ENCODE measurements around the gene FBXO2.

Gene FBXO2

DNA sequence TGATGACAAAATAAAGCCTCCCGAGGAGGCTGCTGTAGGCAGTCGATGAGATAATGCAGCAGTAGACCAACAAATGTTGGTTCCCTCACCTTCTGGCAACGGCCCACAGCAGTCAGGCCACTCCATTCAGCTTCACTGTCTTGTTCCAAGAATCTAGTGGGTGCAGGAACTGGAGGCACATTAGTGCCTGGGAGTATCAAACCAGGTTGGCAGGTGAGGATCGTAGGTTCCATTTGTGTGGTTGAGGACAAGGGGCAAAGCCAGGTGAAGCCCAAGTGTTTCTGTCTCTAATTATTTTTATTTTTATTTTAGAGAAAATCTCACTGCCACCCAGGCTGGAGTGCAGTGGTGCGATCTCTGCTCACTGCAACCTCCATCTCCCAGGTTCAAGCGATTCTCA lies 13.3 kb downstream of the FBXO2 start:
- no peak for TF ChIP-seq GATA3 (IDR thresholded peaks at IDR 0.05; ENCODE audit: low read depth, low read length)
- no peak for TF ChIP-seq GATA2 (IDR thresholded peaks at IDR 0.05; ENCODE audit: low read depth, low read length)

DNA sequence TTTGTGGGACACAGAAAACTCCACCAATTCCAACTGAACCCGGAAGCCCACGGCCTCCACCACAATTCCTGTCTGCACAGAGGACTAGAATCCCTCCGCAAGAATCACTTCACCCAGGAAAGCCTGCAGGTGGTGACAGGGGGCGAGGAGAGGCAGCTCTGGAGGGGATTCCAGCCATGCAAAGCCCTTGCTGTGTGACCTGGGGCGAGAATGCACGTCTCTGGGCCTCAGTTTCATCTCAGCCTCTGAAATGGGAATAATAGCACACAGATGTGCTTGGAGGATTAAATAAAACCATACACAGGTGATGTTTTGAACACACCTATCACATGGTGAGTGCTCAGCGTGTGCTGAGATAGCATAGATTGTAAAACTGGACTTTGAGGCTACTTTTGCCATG lies 14.1 kb downstream of the FBXO2 start:
- TF ChIP-seq GATA2 (IDR thresholded peaks at IDR 0.05; ENCODE audit: low read depth, low read length): no peak
- TF ChIP-seq GATA3 (IDR thresholded peaks at IDR 0.05; ENCODE audit: low read depth, low read length): no peak

DNA sequence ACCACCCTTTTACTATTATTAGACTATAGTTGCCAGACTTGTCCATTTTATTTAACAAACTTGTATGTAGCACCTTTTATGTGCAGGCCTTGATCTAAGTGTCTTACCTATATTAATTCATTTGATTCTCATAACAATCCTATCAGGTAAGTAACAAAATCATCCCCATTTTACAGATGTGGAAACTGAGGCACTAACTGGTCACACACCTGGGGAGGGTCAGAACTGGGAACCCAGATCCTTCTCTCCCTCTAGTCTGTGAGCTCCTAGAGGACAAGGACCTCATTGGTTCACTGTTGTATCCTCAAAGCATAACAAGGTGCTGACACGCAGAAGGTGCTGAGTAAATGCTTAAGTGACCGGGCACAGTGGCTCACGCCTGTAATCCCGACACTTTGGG lies 14.9 kb downstream of the FBXO2 start:
- TF ChIP-seq GATA3 (IDR thresholded peaks at IDR 0.05; ENCODE audit: low read depth, low read length) (no peak), GATA2 (IDR thresholded peaks at IDR 0.05; ENCODE audit: low read depth, low read length) (no peak)

DNA sequence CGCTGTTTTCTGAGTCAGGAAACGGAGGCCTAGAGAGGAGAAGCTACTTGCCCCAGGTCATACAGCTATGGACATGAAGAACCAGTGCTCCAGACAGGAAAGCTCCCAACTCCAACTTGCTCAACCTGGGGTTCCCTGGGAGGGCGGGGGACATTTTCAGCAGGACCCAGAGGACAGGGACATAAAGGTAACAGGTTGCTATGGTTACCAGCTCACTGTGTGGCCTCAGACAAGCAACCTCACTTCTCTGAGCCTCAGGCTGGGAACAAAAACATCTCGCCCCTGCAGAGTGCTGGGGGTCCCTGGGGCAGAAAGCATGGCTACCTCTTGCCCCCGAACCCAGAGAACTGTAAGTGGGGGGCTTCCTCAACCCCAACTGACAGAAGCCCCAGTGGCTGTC lies 16.1 kb downstream of the FBXO2 start:
- no peak for TF ChIP-seq GATA3 (IDR thresholded peaks at IDR 0.05; ENCODE audit: low read depth, low read length)
- no peak for TF ChIP-seq GATA2 (IDR thresholded peaks at IDR 0.05; ENCODE audit: low read depth, low read length)

DNA sequence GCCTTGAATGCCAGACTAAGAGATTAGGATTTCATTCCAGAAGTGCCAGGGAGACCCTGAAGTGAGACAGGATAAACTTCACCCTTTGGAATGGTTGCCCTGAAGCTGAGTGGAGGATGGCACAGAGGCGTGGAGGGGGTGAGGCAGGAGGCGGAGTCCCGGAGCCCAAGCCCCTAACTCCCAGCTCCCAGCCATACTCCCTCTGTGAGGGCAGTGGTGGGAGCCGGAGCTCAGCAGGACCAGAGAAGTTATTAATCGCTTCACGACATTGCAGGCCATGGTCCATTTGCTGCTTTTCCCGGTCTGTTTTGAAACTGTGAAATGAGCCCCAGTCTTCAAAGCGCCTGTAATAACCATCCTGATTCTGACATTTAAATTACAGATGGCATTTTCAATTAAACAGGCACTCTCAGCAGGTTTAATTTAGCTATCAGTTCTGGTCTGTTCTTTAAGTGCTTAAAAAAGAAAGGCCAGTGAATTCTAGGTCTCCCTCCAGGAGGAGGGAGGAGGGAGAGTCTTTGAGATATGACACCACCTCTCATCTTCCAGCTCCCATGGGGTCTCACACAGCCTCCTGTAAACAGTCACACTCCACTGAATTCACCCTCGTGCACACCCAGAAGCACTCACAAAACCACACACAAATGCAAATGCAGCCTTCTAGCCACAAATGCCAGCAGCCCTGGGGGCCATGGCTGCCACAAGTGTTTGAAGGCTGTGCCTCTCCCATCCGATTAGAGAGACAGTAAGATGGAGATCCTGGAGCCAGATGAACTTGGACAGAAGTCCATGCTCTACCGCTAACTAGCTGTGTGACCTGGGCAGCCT lies 19.6 kb downstream of the FBXO2 start:
- no peak for TF ChIP-seq GATA3 (IDR thresholded peaks at IDR 0.05; ENCODE audit: low read depth, low read length)
- TF ChIP-seq GATA2 (IDR thresholded peaks at IDR 0.05; ENCODE audit: low read depth, low read length): no peak

DNA sequence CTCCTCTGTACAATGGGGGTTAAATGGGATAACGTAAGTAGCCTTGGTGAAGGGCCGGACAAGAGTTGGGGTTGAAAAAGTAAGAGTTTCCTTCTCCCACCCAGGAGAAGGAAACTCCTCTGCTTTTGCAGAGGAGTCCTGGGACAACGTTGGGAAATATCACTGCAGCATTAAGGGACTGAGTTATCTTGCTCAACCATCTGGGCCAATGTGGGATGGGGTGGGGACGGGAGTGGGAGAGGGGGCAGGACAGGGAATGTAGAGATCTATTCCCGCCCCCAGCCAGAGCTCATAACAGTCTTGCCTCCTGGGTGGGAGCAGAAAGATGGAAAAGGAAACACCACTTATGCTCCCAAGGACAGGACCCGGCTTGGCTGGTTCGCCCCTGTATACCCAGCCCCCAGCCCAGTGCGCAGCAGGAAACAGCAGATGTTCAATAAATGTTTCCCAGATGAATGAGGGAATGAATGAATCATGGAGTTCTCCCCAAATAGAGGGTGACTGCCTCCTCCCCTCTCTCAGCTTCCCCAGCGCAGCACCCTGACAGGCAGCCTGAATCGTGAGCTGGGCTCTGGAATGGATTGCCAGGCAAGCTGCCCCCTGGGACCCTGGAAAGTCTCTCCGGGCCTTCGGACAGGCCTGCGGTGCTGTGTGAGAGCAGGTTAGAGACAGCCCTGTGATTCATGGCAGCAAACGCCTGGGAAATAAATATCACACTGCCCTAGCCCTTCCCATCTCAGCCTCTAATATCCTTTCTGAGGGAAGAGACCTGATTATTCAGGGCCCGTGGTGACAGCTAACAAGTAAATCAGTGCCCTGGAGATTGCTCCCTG lies 24.8 kb downstream of the FBXO2 start:
- TF ChIP-seq GATA3 (IDR thresholded peaks at IDR 0.05; ENCODE audit: low read depth, low read length) (no peak), GATA2 (IDR thresholded peaks at IDR 0.05; ENCODE audit: low read depth, low read length) (peak; percentile 60)

DNA sequence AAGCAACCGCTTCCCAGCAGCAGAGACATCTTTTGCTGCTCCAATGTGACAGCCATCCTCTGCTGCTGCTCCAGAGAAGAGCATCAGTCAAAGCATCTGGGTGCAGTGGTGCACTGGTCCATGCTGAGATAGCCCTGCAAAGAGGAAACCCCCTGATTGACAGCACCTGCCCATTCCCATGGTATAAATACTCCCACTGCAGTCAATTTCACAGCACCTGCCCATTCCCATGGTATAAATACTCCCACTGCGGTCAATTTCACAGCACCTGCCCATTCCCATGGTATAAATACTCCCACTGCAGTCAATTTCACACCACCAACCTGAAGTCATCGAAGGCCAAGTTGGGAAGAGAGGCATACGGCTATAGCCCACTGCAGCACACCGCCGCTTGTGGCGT lies 25.5 kb downstream of the FBXO2 start:
- TF ChIP-seq GATA2 (IDR thresholded peaks at IDR 0.05; ENCODE audit: low read depth, low read length) (no peak), GATA3 (IDR thresholded peaks at IDR 0.05; ENCODE audit: low read depth, low read length) (no peak)

DNA sequence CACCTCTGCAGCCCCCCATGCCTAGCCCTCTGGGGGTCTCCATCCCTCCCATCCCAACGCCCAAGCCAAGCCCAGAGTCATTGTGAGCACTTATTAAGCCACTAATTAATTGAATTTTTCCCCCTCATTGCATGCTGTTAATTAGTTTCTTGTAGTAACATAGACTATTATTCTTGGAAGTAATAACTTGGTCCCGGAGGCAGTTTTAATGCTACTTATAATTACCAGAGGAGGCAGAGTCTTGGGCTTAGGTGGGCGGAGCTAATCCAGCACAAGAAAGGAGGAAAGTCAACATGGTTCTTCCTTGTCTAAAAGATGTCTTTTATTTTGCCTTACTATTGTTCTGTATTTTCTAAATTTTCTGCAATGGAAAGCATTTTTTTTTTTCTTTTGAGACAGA lies 27.7 kb downstream of the FBXO2 start:
- TF ChIP-seq GATA2 (IDR thresholded peaks at IDR 0.05; ENCODE audit: low read depth, low read length): no peak
- TF ChIP-seq GATA3 (IDR thresholded peaks at IDR 0.05; ENCODE audit: low read depth, low read length): no peak

DNA sequence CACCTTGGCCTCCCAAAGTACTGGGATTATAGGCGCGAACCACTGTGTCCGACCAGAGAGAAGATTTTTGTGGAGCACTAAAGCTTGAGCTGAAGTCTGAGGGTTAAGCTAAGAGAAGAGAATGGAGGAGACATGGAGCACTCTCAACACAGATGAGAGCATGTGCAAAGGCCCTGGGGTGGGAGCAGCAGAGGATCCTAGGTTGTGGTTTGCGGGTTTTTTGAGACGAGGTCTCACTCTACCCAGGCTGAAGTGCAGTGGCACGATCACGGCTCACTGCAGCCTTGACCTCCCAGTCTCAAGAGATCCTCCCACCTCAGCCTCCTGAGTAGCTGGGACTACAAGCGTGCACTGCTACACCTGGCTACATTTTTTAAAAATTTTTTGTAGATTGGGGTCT lies 30.5 kb downstream of the FBXO2 start:
- no peak for TF ChIP-seq GATA3 (IDR thresholded peaks at IDR 0.05; ENCODE audit: low read depth, low read length)
- TF ChIP-seq GATA2 (IDR thresholded peaks at IDR 0.05; ENCODE audit: low read depth, low read length): no peak

DNA sequence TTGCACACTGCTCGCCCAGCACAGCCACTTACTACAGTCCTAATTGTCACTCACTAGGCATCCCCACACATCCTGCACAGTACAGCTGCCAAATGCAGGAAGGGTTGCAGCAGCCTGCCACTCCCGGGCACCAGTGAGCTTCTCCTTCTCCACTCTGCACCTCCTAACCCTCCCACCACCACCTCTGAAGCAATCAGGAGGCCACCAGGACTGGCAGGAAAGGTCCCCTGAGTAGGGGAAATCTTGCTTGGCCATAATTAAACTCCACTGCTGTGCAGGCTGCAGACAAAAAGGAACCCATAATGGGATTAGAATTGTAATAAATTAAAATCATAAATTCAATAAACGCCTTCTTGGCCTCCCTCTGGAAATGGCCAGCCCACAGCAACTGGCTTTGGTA lies 31.8 kb downstream of the FBXO2 start:
- TF ChIP-seq GATA3 (IDR thresholded peaks at IDR 0.05; ENCODE audit: low read depth, low read length): no peak
- TF ChIP-seq GATA2 (IDR thresholded peaks at IDR 0.05; ENCODE audit: low read depth, low read length): no peak

DNA sequence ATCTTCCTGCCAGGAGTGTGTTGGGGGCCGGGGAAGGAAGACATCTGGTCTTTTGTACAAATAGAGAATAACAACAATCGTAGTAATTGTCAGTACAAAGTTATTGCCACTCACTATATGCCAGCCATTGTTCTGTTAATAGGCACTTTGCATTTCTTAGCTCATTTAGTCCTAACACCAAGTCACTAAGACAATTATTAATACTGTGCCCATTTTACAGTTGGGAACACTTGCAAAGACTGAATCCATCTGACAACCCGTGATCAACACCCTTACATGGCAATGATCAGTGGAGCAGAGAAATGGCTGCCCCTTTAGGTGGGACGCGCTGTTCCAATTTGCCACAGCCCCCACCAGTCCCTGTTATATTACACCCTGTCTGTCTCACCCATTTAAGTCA lies 33.3 kb downstream of the FBXO2 start:
- TF ChIP-seq GATA2 (IDR thresholded peaks at IDR 0.05; ENCODE audit: low read depth, low read length): no peak
- TF ChIP-seq GATA3 (IDR thresholded peaks at IDR 0.05; ENCODE audit: low read depth, low read length): no peak

DNA sequence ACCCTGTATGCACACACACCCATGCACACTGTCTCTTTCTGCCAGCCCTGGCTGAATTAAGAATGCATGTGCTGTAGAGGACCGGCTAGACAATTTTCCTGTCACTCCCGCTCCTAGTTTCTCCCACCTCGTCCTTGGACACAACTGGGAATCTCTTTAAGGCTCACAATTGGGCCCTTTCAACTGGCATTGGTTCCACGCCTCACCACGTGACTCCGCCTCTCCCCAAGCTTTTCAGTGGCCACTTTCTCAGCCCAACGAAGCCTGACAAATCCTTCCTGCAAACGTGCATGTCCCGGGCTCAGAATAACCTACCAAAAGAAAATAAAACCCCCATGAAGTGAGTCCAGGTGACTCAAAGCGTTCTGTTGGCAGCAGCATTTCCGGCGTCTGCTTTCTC lies 33.8 kb downstream of the FBXO2 start:
- TF ChIP-seq GATA2 (IDR thresholded peaks at IDR 0.05; ENCODE audit: low read depth, low read length): no peak
- TF ChIP-seq GATA3 (IDR thresholded peaks at IDR 0.05; ENCODE audit: low read depth, low read length): no peak

DNA sequence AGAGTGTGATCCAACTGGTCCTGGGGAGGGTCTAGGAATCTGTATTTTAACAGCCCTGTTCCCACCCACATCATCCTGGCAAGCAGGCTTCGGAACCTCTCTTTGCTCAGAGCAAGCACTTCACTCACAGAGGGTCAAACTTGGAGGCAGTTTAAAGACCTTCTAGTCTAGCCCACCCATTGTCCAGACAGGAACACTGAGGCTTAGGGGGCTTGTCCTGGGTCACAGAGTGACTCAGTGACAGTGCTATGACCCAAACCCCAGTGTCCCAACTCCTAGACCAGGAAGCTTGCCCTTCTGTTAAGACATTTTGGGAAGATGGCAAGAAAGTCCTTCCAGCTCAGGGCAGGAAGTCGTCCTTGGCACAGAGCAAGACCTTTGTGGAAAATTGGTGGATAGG lies 36.5 kb downstream of the FBXO2 start:
- no peak for TF ChIP-seq GATA3 (IDR thresholded peaks at IDR 0.05; ENCODE audit: low read depth, low read length)
- TF ChIP-seq GATA2 (IDR thresholded peaks at IDR 0.05; ENCODE audit: low read depth, low read length): no peak

DNA sequence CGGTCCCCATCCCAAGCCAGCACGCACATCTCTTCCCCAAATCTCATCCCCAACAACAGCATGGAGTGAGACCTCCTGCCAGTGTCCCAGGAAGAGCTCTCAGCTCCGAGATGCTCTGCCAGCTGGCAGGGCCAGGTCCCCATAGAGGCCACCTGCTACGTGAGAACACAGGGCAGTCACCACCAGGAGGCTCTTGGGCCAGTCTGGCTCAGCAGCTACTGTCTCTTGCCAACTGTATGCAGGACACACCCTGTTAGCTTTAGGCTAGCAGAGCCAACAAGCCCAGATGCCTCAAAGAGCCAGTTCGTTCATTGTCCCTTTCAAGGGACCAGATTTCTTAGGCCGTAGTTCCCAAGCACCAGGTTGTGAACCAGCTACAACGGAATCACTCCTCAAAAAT lies 36.9 kb downstream of the FBXO2 start:
- TF ChIP-seq GATA3 (IDR thresholded peaks at IDR 0.05; ENCODE audit: low read depth, low read length): no peak
- no peak for TF ChIP-seq GATA2 (IDR thresholded peaks at IDR 0.05; ENCODE audit: low read depth, low read length)

DNA sequence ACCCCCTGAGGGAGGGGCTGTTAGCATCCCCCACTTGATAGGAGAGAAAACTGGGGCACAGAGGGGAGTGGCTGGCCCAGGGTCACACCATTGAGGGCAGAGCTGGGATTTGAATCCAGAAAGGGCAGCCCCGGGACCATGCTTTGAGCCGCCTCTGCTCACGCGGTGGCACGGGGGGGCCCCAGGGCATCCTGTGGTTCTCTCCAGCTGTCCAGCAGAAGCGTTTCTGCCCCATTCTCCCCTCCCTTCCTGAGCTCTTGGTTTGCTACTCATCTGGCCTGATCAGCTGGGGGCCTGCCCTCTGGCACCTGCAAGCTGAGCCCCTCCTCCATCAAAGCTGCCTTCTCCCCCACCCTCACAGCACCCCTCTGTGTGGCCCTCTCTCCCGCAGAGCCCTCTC lies 37.5 kb downstream of the FBXO2 start:
- TF ChIP-seq GATA2 (IDR thresholded peaks at IDR 0.05; ENCODE audit: low read depth, low read length) (no peak), GATA3 (IDR thresholded peaks at IDR 0.05; ENCODE audit: low read depth, low read length) (no peak)

Data from SH-SY5Y (cell line).